CD4-positive, alpha-beta T cell treated with Interleukin-12 subunit alpha and Interleukin-12 subunit beta, for 1 hour (primary cell): ENCODE results near the gene MVD.
A peak's percentile ranks its signal among the peaks of the same experiment; 100 is the strongest.

Experiments
- DNase-seq: peaks from one replicate; pipeline ENCODE4 v3.0.0-alpha.2; 2020

The MVD gene

DNA sequence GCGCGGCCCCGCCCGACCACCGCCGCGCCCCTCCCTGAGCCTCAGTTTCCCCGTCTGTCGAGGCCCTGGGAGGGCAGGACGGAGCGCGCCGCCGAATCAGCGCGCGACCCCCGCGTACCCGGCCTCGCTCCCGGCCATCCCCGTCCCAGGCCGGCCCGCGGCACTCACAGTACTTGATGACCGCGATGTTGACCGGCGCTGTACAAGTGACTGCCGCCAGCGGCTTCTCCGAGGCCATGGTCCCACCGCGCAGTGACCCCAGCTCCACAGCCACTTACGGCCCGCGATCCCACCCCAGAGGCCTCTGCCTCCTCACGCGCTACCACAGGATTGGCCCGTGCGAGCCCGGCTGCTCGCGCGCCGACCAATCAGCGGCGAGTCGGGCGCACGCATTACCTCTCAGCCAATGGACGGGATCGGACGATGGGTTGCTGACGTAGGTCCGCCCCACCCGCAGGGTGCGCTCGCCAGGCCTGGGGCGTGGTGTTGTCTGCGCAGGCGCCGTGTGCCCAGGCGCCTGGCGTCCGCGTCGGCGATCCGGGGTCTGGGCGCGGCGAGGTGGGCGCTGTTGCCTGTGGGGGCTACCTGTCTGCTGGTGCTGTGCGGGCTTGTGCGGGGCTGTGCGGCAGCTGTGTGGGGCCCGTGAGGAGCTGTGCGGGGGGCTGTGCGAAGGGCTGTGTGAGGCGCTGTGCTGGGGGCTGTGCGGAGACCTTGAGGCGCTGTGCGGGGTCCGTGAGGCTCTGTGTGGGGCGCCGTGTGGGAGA is at the start of gene MVD:
Gene MVD, minus strand, starts transcription at position 249 of the 764 bp plus-strand sequence. Its CDS starts 11 bp downstream, at position 238.
- peak; percentile 96 for DNase-seq

GRCh38 chr16:88712362-88712979 is 49.6 kb upstream of the MVD start:
- no peak for DNase-seq

GRCh38 chr16:88711750-88712340 is 49.0 kb upstream of the MVD start:
- DNase-seq = no peak

GRCh38 chr16:88710556-88710955 is 47.7 kb upstream of the MVD start:
- DNase-seq = no peak

- DNase-seq = peak; percentile 15
Measured at GRCh38 chr16:88706965-88707826, 44.3 kb upstream of the MVD start.

- DNase-seq = peak; percentile 92
Measured at GRCh38 chr16:88706229-88706964, 43.5 kb upstream of the MVD start, which contains the start of the genes CTU2 and RNF166. TSS of gene CTU2 (plus strand) at chr16:88706503. CDS start at chr16:88706531, 28 bp downstream. TSS of gene RNF166 (minus strand) at chr16:88706408. CDS start at chr16:88706325, 83 bp downstream.

GRCh38 chr16:88705801-88706228 is 42.9 kb upstream of the MVD start:
- peak; percentile 20 for DNase-seq

- DNase-seq = peak; percentile 43
Measured at GRCh38 chr16:88705076-88705684, 42.3 kb upstream of the MVD start.

DNA sequence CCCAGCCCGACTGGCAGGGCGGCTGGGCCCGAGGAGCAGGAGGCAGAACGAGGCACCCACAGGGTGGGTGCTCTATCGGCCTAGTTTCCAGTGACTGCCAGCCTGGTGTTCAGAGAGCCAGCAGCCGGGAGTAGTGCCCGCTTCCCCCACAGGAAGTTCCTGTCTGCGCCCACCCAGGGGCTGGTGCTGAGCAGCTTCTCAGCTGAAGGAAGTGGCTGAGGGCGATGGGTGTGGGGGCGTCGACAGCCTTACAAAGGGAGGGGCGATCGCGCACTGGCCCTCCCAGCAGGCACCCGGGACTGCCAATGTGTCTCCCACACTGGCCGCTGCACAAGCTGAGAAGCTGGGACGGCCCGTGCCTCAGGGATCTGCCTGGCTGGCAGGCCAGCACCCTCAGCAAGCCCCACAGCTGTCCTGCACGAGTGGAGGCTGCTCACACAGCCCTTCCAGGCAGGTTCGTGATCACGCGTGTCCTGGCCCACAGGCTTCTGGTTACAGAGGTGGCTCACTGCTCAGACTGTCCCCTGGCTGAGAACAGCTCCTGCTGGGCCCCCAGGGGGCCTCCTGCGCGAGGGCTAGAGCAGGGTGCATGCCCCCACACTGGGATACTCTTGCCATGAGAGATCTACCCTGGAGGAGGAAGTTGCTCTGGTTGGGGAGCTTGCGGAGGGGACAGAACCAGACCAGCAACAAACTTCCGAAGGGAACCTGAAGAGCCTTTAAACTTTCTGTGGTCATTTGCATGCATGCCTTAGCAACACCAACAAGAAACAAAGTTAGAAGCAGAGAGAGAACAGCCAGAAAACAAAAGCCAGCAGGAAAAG is 40.8 kb upstream of the MVD start:
- peak; percentile 76 for DNase-seq

GRCh38 chr16:88702371-88703210 is 39.7 kb upstream of the MVD start:
- DNase-seq = peak; percentile 10

- DNase-seq = peak; percentile 18
Measured at GRCh38 chr16:88701581-88702370, 38.9 kb upstream of the MVD start.

- DNase-seq = peak; percentile 94
Measured at GRCh38 chr16:88700636-88701482, 38.0 kb upstream of the MVD start.

DNA sequence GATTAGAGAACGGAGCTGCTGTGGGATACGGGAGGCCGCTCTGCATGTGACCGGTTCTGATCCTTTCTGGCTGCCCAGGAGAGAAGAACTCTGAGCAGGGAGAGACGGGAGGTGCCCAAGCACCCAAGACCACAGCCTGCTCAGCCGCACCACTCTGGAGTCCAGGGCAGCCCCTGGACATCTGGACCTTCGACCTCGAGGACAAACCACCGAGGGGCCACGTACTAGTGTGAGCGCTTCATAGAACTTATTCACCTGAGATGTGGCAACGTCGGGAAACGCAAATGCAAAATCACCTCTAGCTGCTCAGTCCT is 37.4 kb upstream of the MVD start:
- no peak for DNase-seq

DNA sequence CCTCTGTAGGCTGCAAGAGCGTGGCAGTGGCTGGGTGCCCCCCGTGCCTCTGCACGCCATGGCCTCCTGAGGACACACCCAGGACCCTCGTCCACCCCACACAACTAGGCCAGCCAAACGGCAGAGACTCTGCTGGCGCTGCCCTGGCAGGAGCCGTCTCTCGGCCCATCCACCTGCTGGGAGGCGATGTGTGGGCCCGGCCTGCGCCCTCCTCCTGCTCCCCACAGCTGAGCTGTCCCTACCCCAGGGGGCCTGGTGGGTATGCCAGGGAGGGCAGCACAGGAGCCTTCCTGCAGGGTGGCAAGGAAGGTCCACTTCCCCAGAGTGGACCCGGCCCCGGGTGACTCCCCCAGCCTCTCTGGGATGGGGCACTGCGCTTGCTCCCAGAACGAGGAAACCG is 36.3 kb upstream of the MVD start:
- DNase-seq = no peak

- no peak for DNase-seq
Measured at GRCh38 chr16:88698646-88699045, 35.8 kb upstream of the MVD start.

GRCh38 chr16:88697831-88698615 is 35.1 kb upstream of the MVD start:
- peak; percentile 40 for DNase-seq
